HG02642 (cell line): ENCODE measurements around the gene PDSS2.
"Not testable (repeated sequence)": the region's sequence is repeated elsewhere in the genome, so short reads cannot be mapped to it uniquely, and the experiment has no call there.

Experiments used
- ATAC-seq: cut with Tn5 transposase; IDR thresholded peaks from one replicate; pipeline ENCODE4 v1.9.1; 2021; ENCODE audit warnings: mild to moderate bottlenecking; ENCODE audit not compliant: unreplicated experiment, poor library complexity

PDSS2 gene

DNA sequence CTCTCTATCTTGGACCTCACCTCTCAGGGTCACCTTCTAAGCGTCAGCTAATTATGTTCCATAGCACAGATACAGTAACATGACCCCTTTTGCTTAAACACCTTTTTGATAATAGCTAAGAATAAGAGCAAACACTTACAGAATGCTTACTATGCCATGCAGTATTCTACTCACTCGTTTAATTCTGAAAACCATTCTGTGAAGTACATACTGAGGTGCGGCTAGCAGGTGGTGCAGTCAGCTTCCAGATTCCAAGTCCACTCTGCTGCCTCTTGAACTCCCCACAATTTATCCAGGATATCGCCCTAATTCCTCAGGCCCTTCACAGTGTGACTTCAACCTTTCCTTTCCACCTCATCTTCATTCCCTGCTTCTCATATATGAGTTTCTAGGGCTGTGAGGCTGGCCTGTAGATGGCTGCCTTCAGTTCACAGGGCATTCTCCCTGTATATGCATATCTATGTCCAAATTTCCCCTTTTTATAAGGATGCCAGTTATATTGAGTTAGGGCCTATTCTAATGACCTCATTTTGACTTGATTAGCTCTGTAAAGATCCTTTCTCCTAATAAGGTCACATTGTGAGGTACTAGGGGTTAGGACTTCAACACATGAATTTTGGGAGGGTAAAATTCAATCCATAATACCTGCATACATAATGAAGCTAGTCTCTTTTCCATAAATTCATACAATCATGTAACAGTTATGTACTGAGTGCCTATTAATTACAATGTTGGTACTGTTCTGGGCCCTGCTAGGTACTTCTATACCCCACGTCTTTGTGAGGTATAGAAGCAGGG, 130.1 kb downstream of the PDSS2 start:
- ATAC-seq: no peak

DNA sequence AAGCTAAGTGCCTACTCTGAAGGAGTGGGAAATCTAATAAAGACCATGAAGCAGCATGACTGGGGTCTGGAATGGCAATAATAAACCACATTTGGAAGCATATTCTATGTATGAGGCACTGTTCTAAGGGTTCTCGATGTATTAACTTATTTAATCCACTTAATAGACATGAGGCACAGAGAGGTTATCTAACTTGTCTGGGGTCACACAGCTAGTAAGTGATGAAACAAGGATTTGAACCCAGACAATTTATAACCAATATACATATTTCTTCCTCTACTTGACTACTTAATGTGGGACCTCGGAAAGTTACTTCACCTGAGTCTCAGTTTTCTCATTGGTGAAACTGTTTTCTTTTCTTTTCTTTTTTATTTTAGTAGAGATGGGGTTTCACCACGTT, 131.3 kb downstream of the PDSS2 start:
- ATAC-seq: no peak

DNA sequence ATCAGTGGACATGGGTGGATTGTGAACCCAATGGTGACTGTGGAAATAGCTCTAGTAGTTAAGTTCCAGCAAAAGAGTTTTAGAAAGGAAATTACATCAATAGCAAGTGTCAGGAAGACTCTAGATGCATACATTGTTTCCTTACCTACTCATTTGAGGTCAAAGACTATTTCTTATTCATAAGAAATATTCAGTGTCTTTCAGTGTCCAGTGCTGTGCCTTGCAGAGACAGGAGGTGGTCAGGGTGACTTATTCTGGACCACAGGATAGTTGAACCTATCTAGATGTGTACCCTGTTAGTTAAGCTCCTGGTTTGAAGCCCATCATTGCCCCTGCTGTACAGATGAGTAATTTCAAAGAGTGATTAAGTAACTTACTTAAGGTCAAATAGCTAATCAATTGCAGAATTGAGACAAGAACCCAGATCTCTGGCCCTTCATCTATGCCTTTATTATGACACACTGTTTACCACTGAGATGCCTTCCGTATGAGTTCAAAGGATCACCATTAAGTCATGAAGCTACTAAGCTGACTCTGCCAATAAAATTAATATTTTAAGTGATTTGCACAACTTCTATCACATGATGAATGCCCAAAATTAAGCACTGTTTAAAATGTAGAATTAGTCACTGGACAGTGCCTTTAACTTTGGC, 136.1 kb downstream of the PDSS2 start:
- no peak for ATAC-seq

DNA sequence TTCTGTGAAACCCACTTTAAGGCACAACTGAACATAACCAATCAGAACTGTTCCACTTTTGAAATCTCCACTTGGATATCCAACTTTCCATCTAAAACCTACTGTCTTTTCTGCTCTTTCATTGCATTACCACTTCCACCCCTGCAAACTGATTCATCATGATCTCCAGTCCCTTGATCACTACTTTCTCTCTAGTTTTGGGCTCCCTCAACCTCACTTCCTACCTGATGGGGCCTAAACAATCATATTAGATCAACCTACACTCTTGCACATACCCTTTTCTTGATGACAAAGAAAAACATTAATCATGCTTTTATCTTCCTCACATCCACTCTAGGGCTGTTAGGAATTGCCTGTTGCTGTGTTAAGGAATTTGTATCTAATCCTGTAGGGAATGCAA, 137.6 kb downstream of the PDSS2 start:
- ATAC-seq: no peak

DNA sequence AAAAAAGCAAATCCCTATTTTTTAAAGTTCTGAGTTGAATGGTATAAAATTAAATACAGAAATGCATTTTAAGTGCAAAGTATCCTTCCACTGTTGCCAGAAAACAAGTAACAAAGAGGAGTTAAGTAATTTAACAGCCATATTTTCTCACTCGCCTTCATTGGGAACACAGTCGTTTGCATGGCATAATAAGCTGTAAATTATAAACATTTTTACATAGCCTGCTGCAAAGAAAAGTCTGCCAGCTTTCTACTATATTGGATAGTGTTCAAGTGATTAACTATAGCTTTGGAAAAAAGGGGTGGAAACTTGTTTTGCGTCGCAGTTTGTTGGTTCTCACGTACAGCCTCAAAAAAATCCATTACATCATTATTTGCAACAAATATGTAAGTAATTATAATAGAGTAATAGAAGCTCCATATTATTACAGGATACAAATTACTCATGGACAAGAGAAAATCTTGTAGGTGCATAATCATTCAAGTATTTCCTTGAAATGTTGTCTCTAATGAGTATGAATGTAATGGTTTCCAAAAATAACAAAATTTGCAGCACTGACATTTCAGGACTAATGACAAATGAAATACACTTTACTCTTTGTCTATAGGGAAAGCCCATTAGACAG, 139.3 kb downstream of the PDSS2 start:
- no peak for ATAC-seq

DNA sequence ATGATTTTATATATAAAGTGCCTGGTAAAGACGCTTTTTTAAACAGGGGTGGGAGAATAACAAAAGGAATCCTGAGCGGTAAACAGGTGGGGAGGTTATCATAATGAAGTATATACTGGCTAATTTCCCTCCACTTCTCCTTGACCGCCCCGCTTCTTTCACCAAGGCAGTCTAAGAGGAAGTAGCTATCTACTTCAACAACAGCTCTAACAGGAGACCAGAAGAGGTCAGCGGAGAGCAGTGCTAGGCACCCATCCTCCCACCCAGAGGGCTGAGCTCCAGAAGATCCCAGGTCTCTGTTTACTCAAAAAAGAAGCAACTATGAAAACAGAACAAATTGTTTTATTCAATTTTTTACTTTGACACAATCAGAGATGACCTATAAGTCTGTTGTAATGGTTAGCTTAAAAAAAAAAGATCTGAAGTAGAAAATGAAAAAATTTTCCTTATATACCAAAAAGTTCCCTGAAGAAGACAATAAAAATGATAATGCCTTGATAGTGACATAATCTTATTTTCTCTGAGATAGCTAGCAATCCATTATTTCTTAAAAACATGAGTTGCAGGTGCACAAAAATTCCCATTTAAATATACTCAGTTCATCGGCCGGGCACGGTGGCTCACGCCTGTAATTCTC, 141.1 kb downstream of the PDSS2 start:
- ATAC-seq: peak; percentile 84

DNA sequence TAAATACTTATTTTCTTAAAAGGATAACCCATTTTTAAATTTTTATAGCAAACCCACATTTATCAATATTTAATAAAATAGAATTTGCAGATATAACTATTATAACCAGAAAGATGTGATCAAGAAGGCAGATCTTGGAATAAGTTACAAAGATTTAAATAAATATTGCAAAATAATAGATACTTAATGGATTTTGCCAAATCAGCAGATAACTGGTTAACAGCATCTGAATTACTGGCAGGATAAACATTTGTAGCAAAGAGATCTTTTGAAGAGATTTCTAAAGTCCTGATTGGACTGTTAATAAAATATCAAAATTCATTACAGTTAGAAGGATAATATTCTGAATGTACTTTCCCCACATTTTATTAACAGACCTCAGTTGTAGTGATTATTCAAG, 144.2 kb downstream of the PDSS2 start:
- ATAC-seq: no peak

DNA sequence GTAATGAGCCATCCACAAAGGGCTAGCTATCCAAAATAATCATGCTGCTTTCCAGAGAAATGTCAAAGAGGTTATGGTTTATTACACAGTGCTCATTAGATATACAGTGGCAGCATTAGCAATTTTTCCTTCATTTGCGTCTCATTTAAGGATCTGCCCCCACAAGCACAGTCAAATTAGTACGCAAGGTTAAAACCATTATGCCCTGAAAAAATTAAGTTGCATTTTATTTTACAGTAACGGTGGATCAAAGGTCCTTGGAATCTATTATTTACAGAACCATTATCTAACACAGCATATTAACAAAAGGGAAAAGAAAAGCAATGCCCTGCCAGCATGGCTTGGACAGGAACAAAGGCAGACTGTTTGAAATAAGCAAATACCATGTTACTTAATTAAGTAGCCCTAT, 144.8 kb downstream of the PDSS2 start:
- no peak for ATAC-seq

DNA sequence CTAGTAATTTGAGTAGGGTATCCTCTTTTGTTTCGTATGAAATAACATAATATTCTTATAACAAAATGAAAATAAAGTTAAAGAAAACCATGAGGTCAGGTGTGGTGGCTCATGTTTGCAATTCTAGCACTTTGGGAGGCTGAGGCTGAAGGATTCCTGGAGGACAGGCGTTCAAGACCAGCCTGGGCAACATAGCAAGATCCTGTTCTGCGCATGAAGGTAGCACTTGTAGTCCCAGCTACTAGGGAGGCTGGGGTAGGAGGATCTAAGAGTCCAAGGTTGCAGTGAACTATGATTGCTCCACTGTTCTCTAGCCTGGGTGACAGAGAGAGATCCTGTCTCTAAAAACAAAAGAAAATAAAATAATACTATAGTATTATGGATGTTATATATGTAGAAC, 145.6 kb downstream of the PDSS2 start:
- no peak for ATAC-seq

DNA sequence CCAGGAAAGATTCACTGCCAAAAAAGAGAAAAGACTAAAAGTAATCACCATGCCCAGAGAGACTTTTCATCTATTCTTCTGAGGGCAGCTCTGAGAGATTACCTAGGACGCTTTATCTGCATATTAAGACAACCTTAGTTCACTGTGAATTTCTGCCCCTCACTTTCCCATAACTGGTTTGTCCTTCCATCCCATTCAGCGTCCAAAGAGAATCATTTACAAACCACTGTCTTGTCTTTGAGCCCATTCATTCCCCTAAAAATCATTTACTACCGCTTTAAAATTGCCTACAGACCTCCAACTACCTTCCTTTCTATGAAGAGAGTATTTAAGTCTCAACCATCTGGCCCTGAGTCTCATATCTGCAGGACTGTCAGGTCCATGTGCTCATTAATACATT, 149.0 kb downstream of the PDSS2 start:
- ATAC-seq: no peak

DNA sequence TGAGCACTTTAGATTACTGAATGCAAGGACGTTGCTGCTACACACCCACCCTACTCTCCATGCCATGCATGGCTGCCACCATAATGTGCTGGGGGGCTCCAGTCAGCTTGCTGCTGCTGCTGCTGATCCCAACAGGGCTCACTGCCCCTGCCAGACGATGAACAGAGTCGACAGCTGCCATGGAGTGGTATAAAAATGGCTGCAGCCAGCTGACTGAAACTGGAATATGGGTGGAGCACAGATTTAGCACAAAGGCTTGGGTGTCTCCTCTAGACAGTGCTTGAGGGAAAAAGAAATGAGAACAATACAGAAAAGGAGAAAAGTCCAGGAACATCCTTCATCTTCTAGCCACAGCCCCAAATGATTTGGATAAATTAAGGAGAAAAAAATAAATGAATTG, 150.7 kb downstream of the PDSS2 start:
- no peak for ATAC-seq

DNA sequence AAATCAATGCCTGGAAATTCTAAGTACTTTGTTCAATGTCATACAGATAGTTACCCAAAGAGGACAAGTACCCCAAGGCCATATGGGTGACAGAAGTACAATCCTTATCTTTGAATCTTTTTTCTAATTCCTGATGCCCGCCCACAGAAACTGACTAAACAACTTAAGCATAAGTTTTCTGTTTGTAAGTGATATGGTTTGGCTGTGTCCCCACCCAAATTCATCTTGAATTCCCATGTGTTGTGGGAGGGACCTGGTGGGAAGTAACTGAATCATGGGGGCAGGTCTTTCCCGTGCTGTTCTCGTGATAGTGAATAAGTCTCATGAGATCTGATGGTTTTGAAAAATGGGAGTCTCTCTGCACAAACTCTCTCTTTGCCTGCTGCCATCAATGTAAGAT, 153.4 kb downstream of the PDSS2 start:
- not testable (repeated sequence) for ATAC-seq

DNA sequence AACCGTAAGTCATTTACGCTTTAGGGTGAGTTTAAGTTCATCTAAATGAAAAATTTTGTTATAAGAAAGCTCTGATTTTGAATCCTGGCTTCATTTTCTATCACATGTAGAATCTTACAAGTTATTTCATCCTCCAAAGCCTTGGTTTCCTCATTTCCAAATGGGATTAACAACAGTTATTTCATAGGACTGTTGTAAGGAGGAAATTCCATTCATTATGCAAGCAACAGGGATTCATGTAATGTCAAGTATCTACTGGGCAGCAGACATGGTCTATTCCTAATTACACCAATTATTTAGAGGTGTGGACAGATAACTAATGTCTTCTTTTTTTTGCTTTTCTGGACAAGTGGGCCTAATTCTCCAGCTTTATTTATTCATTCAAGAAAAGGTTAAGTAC, 154.0 kb downstream of the PDSS2 start:
- no peak for ATAC-seq

DNA sequence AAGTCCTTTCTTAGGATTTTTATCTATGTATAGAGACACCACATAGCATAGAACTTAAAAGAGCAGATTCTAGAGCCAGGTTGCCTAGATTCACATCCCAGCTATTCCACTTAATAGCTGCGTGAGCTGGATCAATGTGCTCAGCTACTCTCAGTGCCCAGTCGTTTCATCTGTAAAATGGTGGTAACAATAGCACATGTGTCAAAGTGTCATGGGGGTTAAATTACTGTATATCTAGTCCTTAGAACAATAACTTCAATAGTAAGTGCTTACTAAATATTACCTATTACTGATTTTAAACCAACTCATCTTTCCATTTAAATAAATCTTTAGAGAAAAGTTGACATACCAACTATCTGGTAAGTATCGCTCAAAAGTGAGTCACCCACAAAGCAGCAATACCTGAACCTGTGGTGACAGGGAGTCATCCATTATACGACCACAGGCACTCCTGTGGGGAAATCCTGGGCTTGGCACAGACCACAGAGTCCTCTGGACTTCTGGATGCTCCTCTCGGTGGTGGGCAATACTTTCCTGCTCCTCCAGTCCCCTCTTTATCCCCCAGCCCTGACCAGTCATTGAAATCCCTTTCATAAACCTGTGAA, 154.8 kb downstream of the PDSS2 start:
- no peak for ATAC-seq

DNA sequence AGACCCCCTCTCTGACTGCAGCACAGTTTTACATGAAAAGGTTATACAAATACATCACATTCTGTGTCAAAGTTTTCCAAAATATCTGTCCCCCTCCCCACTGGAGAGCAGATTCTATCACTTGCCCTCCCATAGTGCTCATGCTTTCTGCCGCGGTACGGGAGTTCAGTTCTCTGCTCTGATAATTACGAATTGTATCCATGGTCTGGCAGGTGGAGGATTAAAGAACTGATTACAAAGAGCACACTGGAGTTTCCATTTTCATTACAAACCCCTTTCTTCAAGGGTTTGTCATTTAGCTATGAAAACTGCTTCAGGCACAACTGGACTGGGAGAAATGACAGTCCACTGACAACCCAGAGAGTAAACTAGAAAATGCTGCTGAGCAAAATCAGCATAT, 166.0 kb downstream of the PDSS2 start:
- ATAC-seq: no peak

DNA sequence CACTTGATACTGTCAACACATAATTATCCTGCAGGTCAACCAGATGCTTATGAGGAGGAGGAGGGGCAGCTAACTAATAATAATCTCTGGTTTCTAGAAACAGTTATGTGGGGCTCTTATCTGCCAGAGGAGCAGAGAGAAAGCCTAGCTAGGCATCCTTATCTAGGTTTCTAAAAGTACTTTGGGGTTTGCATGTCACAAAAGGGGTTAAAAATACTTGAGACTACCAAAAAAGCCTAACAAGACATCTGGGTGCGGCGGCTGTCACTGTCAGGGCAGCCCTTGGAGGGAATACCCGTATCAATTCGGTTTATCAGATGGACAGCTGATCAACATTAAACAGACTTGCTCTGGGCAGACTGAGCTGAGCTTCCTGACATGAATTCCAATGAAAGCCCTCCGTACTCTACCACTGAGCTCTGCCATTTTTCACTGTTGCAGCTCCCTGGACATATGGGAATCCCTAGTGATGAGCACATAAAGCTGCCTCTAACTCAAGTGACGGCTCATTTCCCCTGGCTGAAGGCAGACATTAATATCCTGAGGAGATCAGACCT, 166.6 kb downstream of the PDSS2 start:
- ATAC-seq: no peak

DNA sequence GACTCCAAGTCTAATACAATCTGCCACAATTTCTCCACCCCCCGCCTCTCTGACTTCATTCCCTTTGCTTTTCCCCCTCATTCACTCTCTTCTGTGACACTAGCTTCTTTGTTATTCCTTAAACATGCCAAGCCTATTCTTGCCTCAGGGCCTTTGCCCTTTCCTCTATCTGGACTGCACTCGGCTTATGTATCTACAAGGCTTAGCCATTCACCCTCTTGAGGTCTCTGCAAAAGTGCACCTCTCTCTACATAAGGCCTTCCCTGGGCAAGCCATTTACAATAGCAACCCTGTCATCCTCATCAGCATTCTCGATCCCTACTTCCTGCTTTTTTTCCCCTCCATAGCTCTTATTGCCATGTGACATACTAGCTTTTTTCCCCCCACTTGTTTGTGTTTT, 168.9 kb downstream of the PDSS2 start:
- no peak for ATAC-seq

DNA sequence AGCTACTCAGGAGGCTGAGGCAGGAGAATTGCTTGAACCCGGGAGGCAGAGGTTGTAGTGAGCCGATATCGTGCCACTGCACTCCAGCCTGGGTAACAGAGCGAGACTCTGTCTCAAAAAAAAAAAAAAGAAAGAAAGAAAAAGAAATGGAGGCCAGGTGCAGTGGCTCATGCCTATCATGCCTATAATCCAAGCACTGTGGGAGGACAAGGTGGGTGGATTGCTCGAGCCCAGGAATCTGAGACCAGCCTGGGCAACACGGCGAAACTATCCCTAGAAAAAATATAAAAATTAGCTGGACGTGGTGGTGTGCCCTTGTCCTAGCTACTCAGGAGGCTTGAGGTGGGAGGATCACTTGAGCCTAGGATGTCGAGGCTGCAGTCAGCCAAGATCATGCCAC, 170.1 kb downstream of the PDSS2 start:
- not testable (repeated sequence) for ATAC-seq

DNA sequence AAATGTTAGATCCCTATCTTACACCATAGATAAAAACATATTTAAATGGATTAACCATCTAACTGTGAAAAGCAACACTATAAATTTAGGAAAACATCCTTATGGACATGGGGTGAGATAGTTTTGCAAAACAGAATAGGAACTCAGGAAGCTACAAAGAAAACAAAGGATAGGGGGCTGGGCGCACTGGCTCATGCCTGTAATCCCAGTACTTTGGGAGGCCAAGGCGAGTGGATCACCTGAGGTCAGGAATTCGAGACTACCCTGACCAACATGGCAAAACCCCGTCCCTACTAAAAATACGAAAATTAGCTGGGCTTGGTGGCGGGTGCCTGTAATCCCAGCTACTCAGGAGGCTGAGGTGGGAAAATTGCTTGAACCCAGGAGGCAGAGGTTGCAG, 173.7 kb downstream of the PDSS2 start:
- not testable (repeated sequence) for ATAC-seq

DNA sequence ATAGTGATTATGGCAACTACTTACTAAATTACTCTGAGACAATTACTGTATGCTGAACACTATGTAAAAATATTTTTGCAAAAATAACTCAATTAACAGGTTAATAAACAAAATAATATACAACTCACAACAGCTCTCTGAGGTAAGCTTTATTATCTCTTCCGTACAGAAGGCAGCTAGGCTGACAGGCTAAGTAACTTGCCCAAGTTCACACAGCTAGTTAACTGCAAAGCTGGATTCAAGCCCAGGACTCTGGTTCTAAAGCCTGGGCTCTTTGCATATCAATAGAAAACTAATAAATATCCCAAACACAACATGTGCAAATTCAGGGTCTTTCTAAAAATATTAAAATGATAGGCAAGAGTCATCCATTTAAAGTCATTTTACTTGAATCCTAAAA, 174.6 kb downstream of the PDSS2 start:
- ATAC-seq: no peak
